ENCODE measurements around the gene KHDC1L. TPM values are rescaled to one million over a fixed set of nuclear protein-coding genes. Genes with fewer than 3 reads are reported as not detected.

The KHDC1L gene
- total RNA-seq, 1 experiment from 2014 or later = not detected

DNA sequence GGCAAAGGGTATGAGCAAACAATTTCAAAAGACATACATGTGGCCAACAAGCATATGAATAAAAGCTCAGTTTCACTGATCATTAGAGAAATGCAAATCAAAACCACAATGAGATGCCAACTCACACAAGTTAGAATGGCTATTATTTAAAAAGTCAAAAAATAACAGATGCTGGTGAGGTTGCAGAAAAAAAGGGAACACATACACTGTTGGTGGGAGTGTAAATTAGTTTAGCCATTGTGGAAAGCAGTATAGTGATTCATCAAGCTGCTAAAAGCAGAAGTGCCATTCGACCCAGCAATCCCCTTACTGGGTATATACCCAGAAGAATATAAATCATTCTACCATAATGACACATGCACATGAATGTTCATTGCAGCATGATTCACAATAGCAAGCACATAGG lies 6.7 kb upstream of the KHDC1L start:
- BruUV-seq (replicated peaks) = no TSS peak
- in situ Hi-C loops (cut with HindIII; ENCODE audit: low pct_unique_long_range_greater_than_20kb, low sequenced_read_pairs) = no loop called here
- CTCF ChIA-PET = no interaction called here

DNA sequence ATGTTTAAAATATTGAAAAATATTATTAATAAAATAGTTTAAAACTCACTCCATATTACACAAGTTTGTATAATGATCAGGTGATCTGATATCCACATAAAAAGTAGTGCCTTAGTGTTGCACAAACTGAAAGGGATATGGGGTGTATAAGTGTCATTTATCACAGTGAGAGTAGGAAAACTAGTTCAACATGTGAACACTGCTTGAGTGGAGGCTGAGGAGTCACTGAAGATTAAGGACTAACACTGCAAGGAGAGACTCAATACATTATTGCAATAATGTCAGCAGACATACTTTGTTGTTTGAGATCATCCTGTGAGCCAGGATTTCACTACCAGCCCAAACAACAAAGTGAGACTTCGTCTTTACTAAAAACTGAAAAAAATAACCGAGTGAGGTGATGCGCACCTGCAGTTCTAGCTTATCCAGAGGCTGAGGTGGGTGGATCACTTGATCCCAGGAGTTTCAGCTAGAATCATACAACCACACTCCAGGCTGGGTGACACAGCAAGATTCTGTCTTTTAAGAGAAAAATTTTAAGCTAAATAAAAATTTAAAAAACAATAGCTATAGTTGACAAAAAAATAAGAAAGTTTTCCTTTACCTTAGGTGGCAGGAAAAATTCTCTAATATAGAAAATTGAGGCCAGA lies 2.4 kb upstream of the KHDC1L start:
- H3K4me3 ChIP-seq (ENCODE audit: low read depth in 2 of 2, low read length in 2 of 2) = no peak overlapping the region
- intact Hi-C loops (cut with micrococcal nuclease; ENCODE audit: unreplicated experiment) (no loop called here), in situ Hi-C loops (cut with HindIII; ENCODE audit: low pct_unique_long_range_greater_than_20kb, low sequenced_read_pairs) (no loop called here)
- H3K27me3 ChIP-seq (ENCODE audit: control insufficient read depth, insufficient read depth, low read length) = no peaks in the 10 kb centered on the region
- ChIA-PET CTCF (no interaction called here), POLR2A (no interaction called here)
- BruUV-seq (replicated peaks) = no TSS peak
- H3K27ac ChIP-seq (ENCODE audit: low read length) = no peak overlapping the region
- TF ChIP-seq, protein P1, sequence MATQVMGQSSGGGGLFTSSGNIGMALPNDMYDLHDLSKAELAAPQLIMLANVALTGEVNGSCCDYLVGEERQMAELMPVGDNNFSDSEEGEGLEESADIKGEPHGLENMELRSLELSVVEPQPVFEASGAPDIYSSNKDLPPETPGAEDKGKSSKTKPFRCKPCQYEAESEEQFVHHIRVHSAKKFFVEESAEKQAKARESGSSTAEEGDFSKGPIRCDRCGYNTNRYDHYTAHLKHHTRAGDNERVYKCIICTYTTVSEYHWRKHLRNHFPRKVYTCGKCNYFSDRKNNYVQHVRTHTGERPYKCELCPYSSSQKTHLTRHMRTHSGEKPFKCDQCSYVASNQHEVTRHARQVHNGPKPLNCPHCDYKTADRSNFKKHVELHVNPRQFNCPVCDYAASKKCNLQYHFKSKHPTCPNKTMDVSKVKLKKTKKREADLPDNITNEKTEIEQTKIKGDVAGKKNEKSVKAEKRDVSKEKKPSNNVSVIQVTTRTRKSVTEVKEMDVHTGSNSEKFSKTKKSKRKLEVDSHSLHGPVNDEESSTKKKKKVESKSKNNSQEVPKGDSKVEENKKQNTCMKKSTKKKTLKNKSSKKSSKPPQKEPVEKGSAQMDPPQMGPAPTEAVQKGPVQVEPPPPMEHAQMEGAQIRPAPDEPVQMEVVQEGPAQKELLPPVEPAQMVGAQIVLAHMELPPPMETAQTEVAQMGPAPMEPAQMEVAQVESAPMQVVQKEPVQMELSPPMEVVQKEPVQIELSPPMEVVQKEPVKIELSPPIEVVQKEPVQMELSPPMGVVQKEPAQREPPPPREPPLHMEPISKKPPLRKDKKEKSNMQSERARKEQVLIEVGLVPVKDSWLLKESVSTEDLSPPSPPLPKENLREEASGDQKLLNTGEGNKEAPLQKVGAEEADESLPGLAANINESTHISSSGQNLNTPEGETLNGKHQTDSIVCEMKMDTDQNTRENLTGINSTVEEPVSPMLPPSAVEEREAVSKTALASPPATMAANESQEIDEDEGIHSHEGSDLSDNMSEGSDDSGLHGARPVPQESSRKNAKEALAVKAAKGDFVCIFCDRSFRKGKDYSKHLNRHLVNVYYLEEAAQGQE (IDR thresholded peaks at IDR 0.05; ENCODE audit: insufficient read depth in 1 of 2, low read depth in 2 of 2, low read length in 1 of 2) = no peak
- no peaks in the 10 kb centered on the region for H3K4me1 ChIP-seq (ENCODE audit: control insufficient read depth, insufficient read depth, low read length)
- H3K36me3 ChIP-seq (ENCODE audit: control insufficient read depth, insufficient read depth, low read length) = no peaks in the 10 kb centered on the region
- DNase-seq (ENCODE audit: low read depth, low spot score) (no peak), ATAC-seq (no peak)
- no peaks in the 10 kb centered on the region for H3K9me3 ChIP-seq (ENCODE audit: control insufficient read depth, insufficient read depth, low read depth, low read length)

More for the DNA sequence above, 6.7 kb upstream of the KHDC1L start:
- DNase-seq (ENCODE audit: low read depth, low spot score) = no peak
- Histone ChIP-seq H3K36me3 (ENCODE audit: control insufficient read depth, insufficient read depth, low read length) (no peaks in the 10 kb centered on the region), H3K4me3 (ENCODE audit: low read depth in 2 of 2, low read length in 2 of 2) (no peak overlapping the region), H3K27me3 (ENCODE audit: control insufficient read depth, insufficient read depth, low read length) (no peaks in the 10 kb centered on the region), H3K27ac (ENCODE audit: low read length) (no peak overlapping the region), H3K9me3 (ENCODE audit: control insufficient read depth, insufficient read depth, low read depth, low read length) (no peaks in the 10 kb centered on the region), H3K4me1 (ENCODE audit: control insufficient read depth, insufficient read depth, low read length) (no peaks in the 10 kb centered on the region)
- TF ChIP-seq, protein P1 (IDR thresholded peaks at IDR 0.05; ENCODE audit: insufficient read depth in 1 of 2, low read depth in 2 of 2, low read length in 1 of 2) = no peak
- TF ChIP-seq SIN3A (IDR thresholded peaks at IDR 0.05; ENCODE audit: borderline replicate concordance, insufficient read depth, low read depth, low read length) (no peak), CTCF (IDR thresholded peaks at IDR 0.05) (no peak), POLR2AphosphoS5 (IDR thresholded peaks at IDR 0.05; ENCODE audit: low read depth, low read length) (no peak), TCF7L2 (IDR thresholded peaks at IDR 0.05; ENCODE audit: low read depth, low read length) (no peak)
- POLR2A ChIA-PET = interaction anchor here (0.5 to 0.7 kb wide), 2 partner anchors 28 to 54 kb away, joined by 3 to 7 read pairs; no protein-coding TSS in a partner anchor
- intact Hi-C loops (cut with micrococcal nuclease; ENCODE audit: unreplicated experiment) = no loop called here
- no peak for ATAC-seq

Measured in Panc1 (cell line).